Measurements from ENCODE around the gene ARFIP1. TPM values are rescaled to one million over a fixed set of nuclear protein-coding genes. Genes with fewer than 3 reads are reported as not detected.

The ARFIP1 gene
- total and polyA plus RNA-seq, 2 of the 8 experiments (the other 6 are each of a cell fraction or from before 2014, with no cell fraction given): 13.5 to 38.0 TPM

DNA sequence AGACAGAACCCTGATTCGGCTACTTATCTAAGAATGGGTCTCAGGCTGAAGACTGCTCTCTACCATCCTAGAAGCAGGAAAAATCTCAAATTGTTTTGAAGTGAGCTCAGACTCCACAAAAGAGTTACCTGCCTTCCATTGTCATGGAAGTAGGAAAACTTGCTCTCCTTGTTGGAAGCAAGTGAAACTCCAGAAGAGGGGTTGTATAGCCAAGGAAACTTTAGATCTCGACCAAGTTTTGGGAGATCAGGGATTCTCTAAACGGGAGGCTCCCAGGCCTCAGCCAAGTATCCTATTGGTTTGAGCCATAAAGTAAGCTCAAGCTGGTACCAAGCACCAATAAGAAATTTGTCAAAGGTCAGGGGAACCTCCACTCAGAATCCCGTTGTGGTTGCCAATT lies 147.2 kb downstream of the ARFIP1 start (continued):
- TF ChIP-seq, protein P1, sequence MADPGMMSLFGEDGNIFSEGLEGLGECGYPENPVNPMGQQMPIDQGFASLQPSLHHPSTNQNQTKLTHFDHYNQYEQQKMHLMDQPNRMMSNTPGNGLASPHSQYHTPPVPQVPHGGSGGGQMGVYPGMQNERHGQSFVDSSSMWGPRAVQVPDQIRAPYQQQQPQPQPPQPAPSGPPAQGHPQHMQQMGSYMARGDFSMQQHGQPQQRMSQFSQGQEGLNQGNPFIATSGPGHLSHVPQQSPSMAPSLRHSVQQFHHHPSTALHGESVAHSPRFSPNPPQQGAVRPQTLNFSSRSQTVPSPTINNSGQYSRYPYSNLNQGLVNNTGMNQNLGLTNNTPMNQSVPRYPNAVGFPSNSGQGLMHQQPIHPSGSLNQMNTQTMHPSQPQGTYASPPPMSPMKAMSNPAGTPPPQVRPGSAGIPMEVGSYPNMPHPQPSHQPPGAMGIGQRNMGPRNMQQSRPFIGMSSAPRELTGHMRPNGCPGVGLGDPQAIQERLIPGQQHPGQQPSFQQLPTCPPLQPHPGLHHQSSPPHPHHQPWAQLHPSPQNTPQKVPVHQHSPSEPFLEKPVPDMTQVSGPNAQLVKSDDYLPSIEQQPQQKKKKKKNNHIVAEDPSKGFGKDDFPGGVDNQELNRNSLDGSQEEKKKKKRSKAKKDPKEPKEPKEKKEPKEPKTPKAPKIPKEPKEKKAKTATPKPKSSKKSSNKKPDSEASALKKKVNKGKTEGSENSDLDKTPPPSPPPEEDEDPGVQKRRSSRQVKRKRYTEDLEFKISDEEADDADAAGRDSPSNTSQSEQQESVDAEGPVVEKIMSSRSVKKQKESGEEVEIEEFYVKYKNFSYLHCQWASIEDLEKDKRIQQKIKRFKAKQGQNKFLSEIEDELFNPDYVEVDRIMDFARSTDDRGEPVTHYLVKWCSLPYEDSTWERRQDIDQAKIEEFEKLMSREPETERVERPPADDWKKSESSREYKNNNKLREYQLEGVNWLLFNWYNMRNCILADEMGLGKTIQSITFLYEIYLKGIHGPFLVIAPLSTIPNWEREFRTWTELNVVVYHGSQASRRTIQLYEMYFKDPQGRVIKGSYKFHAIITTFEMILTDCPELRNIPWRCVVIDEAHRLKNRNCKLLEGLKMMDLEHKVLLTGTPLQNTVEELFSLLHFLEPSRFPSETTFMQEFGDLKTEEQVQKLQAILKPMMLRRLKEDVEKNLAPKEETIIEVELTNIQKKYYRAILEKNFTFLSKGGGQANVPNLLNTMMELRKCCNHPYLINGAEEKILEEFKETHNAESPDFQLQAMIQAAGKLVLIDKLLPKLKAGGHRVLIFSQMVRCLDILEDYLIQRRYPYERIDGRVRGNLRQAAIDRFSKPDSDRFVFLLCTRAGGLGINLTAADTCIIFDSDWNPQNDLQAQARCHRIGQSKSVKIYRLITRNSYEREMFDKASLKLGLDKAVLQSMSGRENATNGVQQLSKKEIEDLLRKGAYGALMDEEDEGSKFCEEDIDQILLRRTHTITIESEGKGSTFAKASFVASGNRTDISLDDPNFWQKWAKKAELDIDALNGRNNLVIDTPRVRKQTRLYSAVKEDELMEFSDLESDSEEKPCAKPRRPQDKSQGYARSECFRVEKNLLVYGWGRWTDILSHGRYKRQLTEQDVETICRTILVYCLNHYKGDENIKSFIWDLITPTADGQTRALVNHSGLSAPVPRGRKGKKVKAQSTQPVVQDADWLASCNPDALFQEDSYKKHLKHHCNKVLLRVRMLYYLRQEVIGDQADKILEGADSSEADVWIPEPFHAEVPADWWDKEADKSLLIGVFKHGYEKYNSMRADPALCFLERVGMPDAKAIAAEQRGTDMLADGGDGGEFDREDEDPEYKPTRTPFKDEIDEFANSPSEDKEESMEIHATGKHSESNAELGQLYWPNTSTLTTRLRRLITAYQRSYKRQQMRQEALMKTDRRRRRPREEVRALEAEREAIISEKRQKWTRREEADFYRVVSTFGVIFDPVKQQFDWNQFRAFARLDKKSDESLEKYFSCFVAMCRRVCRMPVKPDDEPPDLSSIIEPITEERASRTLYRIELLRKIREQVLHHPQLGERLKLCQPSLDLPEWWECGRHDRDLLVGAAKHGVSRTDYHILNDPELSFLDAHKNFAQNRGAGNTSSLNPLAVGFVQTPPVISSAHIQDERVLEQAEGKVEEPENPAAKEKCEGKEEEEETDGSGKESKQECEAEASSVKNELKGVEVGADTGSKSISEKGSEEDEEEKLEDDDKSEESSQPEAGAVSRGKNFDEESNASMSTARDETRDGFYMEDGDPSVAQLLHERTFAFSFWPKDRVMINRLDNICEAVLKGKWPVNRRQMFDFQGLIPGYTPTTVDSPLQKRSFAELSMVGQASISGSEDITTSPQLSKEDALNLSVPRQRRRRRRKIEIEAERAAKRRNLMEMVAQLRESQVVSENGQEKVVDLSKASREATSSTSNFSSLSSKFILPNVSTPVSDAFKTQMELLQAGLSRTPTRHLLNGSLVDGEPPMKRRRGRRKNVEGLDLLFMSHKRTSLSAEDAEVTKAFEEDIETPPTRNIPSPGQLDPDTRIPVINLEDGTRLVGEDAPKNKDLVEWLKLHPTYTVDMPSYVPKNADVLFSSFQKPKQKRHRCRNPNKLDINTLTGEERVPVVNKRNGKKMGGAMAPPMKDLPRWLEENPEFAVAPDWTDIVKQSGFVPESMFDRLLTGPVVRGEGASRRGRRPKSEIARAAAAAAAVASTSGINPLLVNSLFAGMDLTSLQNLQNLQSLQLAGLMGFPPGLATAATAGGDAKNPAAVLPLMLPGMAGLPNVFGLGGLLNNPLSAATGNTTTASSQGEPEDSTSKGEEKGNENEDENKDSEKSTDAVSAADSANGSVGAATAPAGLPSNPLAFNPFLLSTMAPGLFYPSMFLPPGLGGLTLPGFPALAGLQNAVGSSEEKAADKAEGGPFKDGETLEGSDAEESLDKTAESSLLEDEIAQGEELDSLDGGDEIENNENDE (IDR thresholded peaks at IDR 0.05; ENCODE audit: insufficient replicate concordance, low read length): no peak
- no peak for TF ChIP-seq GABPA (IDR thresholded peaks at IDR 0.05; ENCODE audit: borderline replicate concordance, insufficient read depth, low read length)
